ENCODE results near the gene MYF5. TPM values are rescaled to one million over a fixed set of nuclear protein-coding genes. Genes with fewer than 3 reads are reported as not detected.

MYF5 gene
- total and polyA plus RNA-seq, 2 donors (not counting 3 experiments of a cell fraction or from before 2014, with no cell fraction given), result not detected

- Histone ChIP-seq H3K4me1 (ENCODE audit: control insufficient read depth, extremely low read depth, insufficient read depth, low read length) (peaks cover 3% of the 10 kb centered on the region), H3K79me2 (ENCODE audit: control insufficient read depth, insufficient read depth, low read length) (no peaks in the 10 kb centered on the region), H3K9me1 (replicated peaks; ENCODE audit: control insufficient read depth, extremely low read depth, insufficient read depth, low read length) (no peaks in the 10 kb centered on the region), H3K27ac (ENCODE audit: insufficient read depth, low read depth, low read length) (no peak overlapping the region), H4K20me1 (replicated peaks; ENCODE audit: control insufficient read depth, extremely low read depth, insufficient read depth, low read length) (no peaks in the 10 kb centered on the region), H3K36me3 (ENCODE audit: control insufficient read depth in 2 of 2, extremely low read depth in 1 of 2, insufficient read depth in 2 of 2, low read length in 2 of 2) (no peaks in the 10 kb centered on the region), H3K27me3 (ENCODE audit: control insufficient read depth in 2 of 2, insufficient read depth in 2 of 2, low read length in 2 of 2) (no peaks in the 10 kb centered on the region), H2AFZ (ENCODE audit: low read depth, low read length) (peak overlapping the region; percentile 59), H3K9ac (replicated peaks; ENCODE audit: extremely low read depth, insufficient read depth, low read length) (no peak overlapping the region), H3K9me3 (replicated peaks; ENCODE audit: control insufficient read depth, insufficient read depth, low read length) (no peaks in the 10 kb centered on the region), H3K4me2 (ENCODE audit: insufficient read depth, low read length) (no peak overlapping the region), H3K4me3 (replicated peaks in 1 of 3; ENCODE audit: insufficient read depth in 1 of 3, low read depth in 1 of 3, low read length in 3 of 3) (no peak overlapping the region)
- intact Hi-C loops (cut with micrococcal nuclease) (no loop called here), dilution Hi-C loops (cut with MboI; ENCODE audit: extremely low pct_ligation_motif_present, low sequenced_read_pairs) (no loop called here)
- FAIRE-seq (no peak), DNase-seq (ENCODE audit: low read depth, low spot score) (no peak)
- BruUV-seq (replicated peaks), result no TSS peak
- no peak for TF ChIP-seq FOS (IDR thresholded peaks at IDR 0.05; ENCODE audit: borderline replicate concordance, insufficient read depth, low read length)
- TF ChIP-seq POLR2AphosphoS5 (IDR thresholded peaks at IDR 0.05; ENCODE audit: insufficient read depth, low read depth, low read length), result no peak
- TF ChIP-seq MYC (IDR thresholded peaks at IDR 0.05; ENCODE audit: low read depth, low read length), result no peak
- TF ChIP-seq GATA2 (IDR thresholded peaks at IDR 0.05; ENCODE audit: insufficient read depth, insufficient read length, low read depth, low read length), result no peak
- TF ChIP-seq POLR2A (IDR thresholded peaks at IDR 0.05; ENCODE audit: low read depth, low read length), result no peak
- TF ChIP-seq, protein P1, sequence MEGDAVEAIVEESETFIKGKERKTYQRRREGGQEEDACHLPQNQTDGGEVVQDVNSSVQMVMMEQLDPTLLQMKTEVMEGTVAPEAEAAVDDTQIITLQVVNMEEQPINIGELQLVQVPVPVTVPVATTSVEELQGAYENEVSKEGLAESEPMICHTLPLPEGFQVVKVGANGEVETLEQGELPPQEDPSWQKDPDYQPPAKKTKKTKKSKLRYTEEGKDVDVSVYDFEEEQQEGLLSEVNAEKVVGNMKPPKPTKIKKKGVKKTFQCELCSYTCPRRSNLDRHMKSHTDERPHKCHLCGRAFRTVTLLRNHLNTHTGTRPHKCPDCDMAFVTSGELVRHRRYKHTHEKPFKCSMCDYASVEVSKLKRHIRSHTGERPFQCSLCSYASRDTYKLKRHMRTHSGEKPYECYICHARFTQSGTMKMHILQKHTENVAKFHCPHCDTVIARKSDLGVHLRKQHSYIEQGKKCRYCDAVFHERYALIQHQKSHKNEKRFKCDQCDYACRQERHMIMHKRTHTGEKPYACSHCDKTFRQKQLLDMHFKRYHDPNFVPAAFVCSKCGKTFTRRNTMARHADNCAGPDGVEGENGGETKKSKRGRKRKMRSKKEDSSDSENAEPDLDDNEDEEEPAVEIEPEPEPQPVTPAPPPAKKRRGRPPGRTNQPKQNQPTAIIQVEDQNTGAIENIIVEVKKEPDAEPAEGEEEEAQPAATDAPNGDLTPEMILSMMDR (IDR thresholded peaks at IDR 0.05; ENCODE audit: extremely low read depth in 1 of 2, insufficient read depth in 1 of 2, low read depth in 1 of 2, low read length in 2 of 2), result no peak
- TF ChIP-seq JUN (IDR thresholded peaks at IDR 0.05; ENCODE audit: borderline replicate concordance, insufficient read depth, insufficient read length, low read depth), result no peak
- TF ChIP-seq, protein P2, sequence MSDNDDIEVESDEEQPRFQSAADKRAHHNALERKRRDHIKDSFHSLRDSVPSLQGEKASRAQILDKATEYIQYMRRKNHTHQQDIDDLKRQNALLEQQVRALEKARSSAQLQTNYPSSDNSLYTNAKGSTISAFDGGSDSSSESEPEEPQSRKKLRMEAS (IDR thresholded peaks at IDR 0.05; ENCODE audit: insufficient read depth, insufficient read length), result no peak
- TF ChIP-seq EZH2 (IDR thresholded peaks at IDR 0.05; ENCODE audit: borderline replicate concordance, low read depth, low read length, severe bottlenecking), result no peak
- ChIA-PET POLR2A (no interaction called here), CTCF (no interaction called here)
These were observed 24.6 kb upstream of the MYF5 start for GRCh38 chr12:80692114-80692513.
